ENCODE data around the gene HDGFL2.

Gene HDGFL2

GRCh38 chr19:4521888-4522242 lies 49.8 kb downstream of the HDGFL2 start:
- POLR2A ChIA-PET = no interaction called here
- DNase-seq (ENCODE audit: extremely low spot score) = no peak

GRCh38 chr19:4522291-4523002 lies 50.4 kb downstream of the HDGFL2 start:
- CTCF ChIA-PET = interaction anchor here (0.5 to 1.3 kb wide), 8 partner anchors 12 to 308 kb away, joined by 3 to 13 read pairs (median 4); partner anchors contain the start of gene PLIN5
- POLR2A ChIA-PET = interaction anchor here (1.0 kb wide), 1 partner anchor 51 kb away, joined by 5 read pairs; no protein-coding TSS in a partner anchor
- DNase-seq (ENCODE audit: extremely low spot score) = no peak
- TF ChIP-seq NFRKB (IDR thresholded peaks at IDR 0.05) (no peak), CTBP1 (IDR thresholded peaks at IDR 0.05; ENCODE audit: borderline replicate concordance) (no peak), TARDBP (IDR thresholded peaks at IDR 0.05) (no peak), BHLHE40 (IDR thresholded peaks at IDR 0.05; ENCODE audit: borderline replicate concordance) (no peak), ELF4 (IDR thresholded peaks at IDR 0.05) (no peak), L3MBTL2 (conservative IDR thresholded peaks at IDR 0.05) (no peak), LEF1 (IDR thresholded peaks at IDR 0.05; ENCODE audit: borderline replicate concordance) (no peak)

More at GRCh38 chr19:4521888-4522242, 49.8 kb downstream of the HDGFL2 start:
- CTCF ChIA-PET = interaction anchor here (1.2 kb wide), 1 partner anchor 14 kb away, joined by 3 read pairs; the partner anchor contains the start of gene PLIN5
- TF ChIP-seq FOXA1 (IDR thresholded peaks at IDR 0.05) = no peak
- no peak for TF ChIP-seq ARNT (IDR thresholded peaks at IDR 0.05)
- TF ChIP-seq HDGF (IDR thresholded peaks at IDR 0.05; ENCODE audit: borderline replicate concordance) = no peak
- TF ChIP-seq SUZ12 (IDR thresholded peaks at IDR 0.05) = no peak
- no peak for TF ChIP-seq LEF1 (IDR thresholded peaks at IDR 0.05; ENCODE audit: borderline replicate concordance)
- TF ChIP-seq FOXK2 (IDR thresholded peaks at IDR 0.05) = no peak
- TF ChIP-seq CTBP1 (IDR thresholded peaks at IDR 0.05; ENCODE audit: borderline replicate concordance) = no peak
- TF ChIP-seq ZNF384 (IDR thresholded peaks at IDR 0.05) = no peak
- TF ChIP-seq SP1 (IDR thresholded peaks at IDR 0.05) = no peak
- no peak for TF ChIP-seq TARDBP (IDR thresholded peaks at IDR 0.05)
- no peak for TF ChIP-seq PKNOX1 (IDR thresholded peaks at IDR 0.05)
- TF ChIP-seq ELF4 (IDR thresholded peaks at IDR 0.05) = no peak
- TF ChIP-seq NFRKB (IDR thresholded peaks at IDR 0.05) = no peak
- no peak for TF ChIP-seq FOXM1 (IDR thresholded peaks at IDR 0.05; ENCODE audit: borderline replicate concordance)
- no peak for TF ChIP-seq BHLHE40 (IDR thresholded peaks at IDR 0.05; ENCODE audit: borderline replicate concordance)
- no peak for TF ChIP-seq L3MBTL2 (conservative IDR thresholded peaks at IDR 0.05)

- POLR2A ChIA-PET = interaction anchor here (1.0 kb wide), 1 partner anchor 52 kb away, joined by 5 read pairs; no protein-coding TSS in a partner anchor
- CTCF ChIA-PET = interaction anchor here (0.5 to 1.3 kb wide), 9 partner anchors 11 to 307 kb away, joined by 3 to 13 read pairs (median 4); partner anchors contain the start of gene PLIN5
- TF ChIP-seq BHLHE40 (IDR thresholded peaks at IDR 0.05; ENCODE audit: borderline replicate concordance) (no peak), SP1 (IDR thresholded peaks at IDR 0.05) (no peak), ARNT (IDR thresholded peaks at IDR 0.05) (no peak), NFRKB (IDR thresholded peaks at IDR 0.05) (no peak), ZNF384 (IDR thresholded peaks at IDR 0.05) (no peak), ELF4 (IDR thresholded peaks at IDR 0.05) (no peak)
- peak; percentile 67 for DNase-seq (ENCODE audit: extremely low spot score)
Observed at GRCh38 chr19:4523306-4524110, 51.4 kb downstream of the HDGFL2 start.

GRCh38 chr19:4524808-4525562 lies 52.9 kb downstream of the HDGFL2 start:
- TF ChIP-seq ARNT (IDR thresholded peaks at IDR 0.05) (no peak), CTBP1 (IDR thresholded peaks at IDR 0.05; ENCODE audit: borderline replicate concordance) (no peak), NFRKB (IDR thresholded peaks at IDR 0.05) (no peak), BHLHE40 (IDR thresholded peaks at IDR 0.05; ENCODE audit: borderline replicate concordance) (no peak), ELF4 (IDR thresholded peaks at IDR 0.05) (no peak), SP1 (IDR thresholded peaks at IDR 0.05) (no peak), FOXA1 (IDR thresholded peaks at IDR 0.05) (no peak), HDGF (IDR thresholded peaks at IDR 0.05; ENCODE audit: borderline replicate concordance) (no peak), SUZ12 (IDR thresholded peaks at IDR 0.05) (no peak), FOXM1 (IDR thresholded peaks at IDR 0.05; ENCODE audit: borderline replicate concordance) (no peak), L3MBTL2 (conservative IDR thresholded peaks at IDR 0.05) (no peak)
- POLR2A ChIA-PET = interaction anchor here (1.9 kb wide), 1 partner anchor 54 kb away, joined by 6 read pairs; the partner anchor contains the start of gene HDGFL2

GRCh38 chr19:4525563-4526002 lies 53.5 kb downstream of the HDGFL2 start:
- ChIA-PET POLR2A (interaction anchor here (1.9 kb wide), 1 partner anchor 54 kb away, joined by 6 read pairs; the partner anchor contains the start of gene HDGFL2), CTCF (interaction anchor here (0.5 to 2.9 kb wide), 12 partner anchors 9 to 258 kb away, joined by 3 to 20 read pairs (median 4); partner anchors contain the start of genes HDGFL2 and PLIN5)
- TF ChIP-seq FOXK2 (IDR thresholded peaks at IDR 0.05) (no peak), PKNOX1 (IDR thresholded peaks at IDR 0.05) (no peak), SP1 (IDR thresholded peaks at IDR 0.05) (no peak), ARNT (IDR thresholded peaks at IDR 0.05) (no peak), LEF1 (IDR thresholded peaks at IDR 0.05; ENCODE audit: borderline replicate concordance) (no peak), ZNF384 (IDR thresholded peaks at IDR 0.05) (no peak), L3MBTL2 (conservative IDR thresholded peaks at IDR 0.05) (no peak), ELF4 (IDR thresholded peaks at IDR 0.05) (no peak), SUZ12 (IDR thresholded peaks at IDR 0.05) (no peak), NFRKB (IDR thresholded peaks at IDR 0.05) (no peak), BHLHE40 (IDR thresholded peaks at IDR 0.05; ENCODE audit: borderline replicate concordance) (no peak), CTBP1 (IDR thresholded peaks at IDR 0.05; ENCODE audit: borderline replicate concordance) (no peak), HDGF (IDR thresholded peaks at IDR 0.05; ENCODE audit: borderline replicate concordance) (no peak), FOXM1 (IDR thresholded peaks at IDR 0.05; ENCODE audit: borderline replicate concordance) (no peak), FOXA1 (IDR thresholded peaks at IDR 0.05) (no peak), TARDBP (IDR thresholded peaks at IDR 0.05) (no peak)
- DNase-seq (ENCODE audit: extremely low spot score) = no peak

More at GRCh38 chr19:4524808-4525562, 52.9 kb downstream of the HDGFL2 start:
- CTCF ChIA-PET = interaction anchor here (0.5 to 2.9 kb wide), 12 partner anchors 9 to 258 kb away, joined by 3 to 20 read pairs (median 4); partner anchors contain the start of genes HDGFL2 and PLIN5
- peak; percentile 65 for DNase-seq (ENCODE audit: extremely low spot score)
